NCI-H1092 treated with DMSO at 0.1 percent for 48 hours (cell line): ENCODE data around the gene AHSG.
"Not testable (repeated sequence)": the region's sequence is repeated elsewhere in the genome, so short reads cannot be mapped to it uniquely, and the experiment has no call there.

Source experiments
- DNase-seq: peaks from one replicate; lab custom pipeline; 2025; lab: John Stamatoyannopoulos, UW

The AHSG gene, protein sequence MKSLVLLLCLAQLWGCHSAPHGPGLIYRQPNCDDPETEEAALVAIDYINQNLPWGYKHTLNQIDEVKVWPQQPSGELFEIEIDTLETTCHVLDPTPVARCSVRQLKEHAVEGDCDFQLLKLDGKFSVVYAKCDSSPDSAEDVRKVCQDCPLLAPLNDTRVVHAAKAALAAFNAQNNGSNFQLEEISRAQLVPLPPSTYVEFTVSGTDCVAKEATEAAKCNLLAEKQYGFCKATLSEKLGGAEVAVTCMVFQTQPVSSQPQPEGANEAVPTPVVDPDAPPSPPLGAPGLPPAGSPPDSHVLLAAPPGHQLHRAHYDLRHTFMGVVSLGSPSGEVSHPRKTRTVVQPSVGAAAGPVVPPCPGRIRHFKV

DNA sequence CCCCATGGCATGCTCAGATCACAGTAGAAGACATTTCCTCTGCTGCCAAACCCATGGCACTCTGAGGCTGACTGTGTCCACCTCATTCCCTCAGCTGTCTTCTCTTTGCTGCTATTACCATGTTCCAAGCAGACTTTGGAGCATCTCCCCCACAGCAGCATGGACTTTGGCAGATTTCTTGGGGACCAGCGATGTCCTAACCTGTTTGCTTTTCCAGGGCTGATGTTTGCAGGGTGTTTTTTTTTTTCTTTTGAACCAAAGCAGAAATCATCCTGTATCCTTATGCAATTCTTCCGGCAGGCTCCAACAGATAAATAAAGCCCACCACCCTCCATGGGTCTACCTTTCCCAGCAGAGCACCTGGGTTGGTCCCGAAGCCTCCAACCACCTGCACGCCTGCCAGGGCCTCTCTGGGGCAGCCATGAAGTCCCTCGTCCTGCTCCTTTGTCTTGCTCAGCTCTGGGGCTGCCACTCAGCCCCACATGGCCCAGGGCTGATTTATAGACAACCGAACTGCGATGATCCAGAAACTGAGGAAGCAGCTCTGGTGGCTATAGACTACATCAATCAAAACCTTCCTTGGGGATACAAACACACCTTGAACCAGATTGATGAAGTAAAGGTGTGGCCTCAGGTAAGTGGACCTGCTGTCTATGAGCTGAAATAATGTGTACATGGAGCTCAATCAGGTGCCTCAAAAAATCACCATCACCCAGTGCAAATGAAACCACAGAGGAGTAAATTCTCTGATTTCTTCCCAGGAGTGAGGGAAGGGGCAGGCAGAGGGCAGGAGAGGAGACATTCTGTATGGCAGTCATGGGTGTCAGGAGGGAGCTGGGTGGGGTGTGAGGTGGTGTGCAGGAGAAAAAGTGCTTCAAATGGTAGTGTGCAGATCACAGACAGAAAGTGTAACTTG is at the start of gene AHSG:
TSS of gene AHSG (plus strand) at position 340 of the 916 bp plus-strand sequence. CDS start at position 422, 82 bp downstream.
- no peak for DNase-seq

DNA sequence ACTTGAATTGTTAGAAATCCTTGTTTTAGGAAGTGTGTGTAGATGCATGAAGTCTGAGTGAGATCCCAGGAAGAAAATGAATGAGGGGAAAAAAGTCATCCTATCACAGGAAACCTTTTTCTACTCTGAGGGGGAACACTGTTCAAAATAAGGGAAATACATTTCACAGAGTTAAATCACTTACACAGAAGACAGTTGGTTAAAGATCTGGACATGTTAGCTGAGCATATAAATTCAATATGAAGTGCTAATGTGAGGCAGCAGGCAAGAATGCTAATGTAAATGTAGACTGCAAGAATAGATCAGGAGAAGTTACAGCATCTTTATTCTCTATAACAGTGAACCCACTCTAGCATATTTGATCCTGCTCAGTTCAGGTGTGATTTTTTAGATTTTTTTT is 48.3 kb upstream of the AHSG start:
- DNase-seq: no peak

DNA sequence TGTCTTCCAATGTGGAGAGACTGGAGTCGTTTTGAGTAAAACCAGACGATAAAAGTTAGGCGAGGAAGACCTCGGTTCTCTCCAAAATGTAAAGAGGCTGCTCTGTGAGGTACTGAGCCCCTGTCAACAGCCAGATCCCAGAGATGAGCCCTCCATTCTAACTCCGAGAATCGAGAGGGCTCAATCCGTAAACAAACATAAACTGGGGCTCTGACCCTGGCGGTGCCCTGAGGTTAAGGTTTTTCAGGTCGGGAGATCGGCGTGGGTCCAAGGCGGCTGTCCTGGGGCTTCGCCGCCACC is 46.1 kb upstream of the AHSG start:
- DNase-seq: no peak

DNA sequence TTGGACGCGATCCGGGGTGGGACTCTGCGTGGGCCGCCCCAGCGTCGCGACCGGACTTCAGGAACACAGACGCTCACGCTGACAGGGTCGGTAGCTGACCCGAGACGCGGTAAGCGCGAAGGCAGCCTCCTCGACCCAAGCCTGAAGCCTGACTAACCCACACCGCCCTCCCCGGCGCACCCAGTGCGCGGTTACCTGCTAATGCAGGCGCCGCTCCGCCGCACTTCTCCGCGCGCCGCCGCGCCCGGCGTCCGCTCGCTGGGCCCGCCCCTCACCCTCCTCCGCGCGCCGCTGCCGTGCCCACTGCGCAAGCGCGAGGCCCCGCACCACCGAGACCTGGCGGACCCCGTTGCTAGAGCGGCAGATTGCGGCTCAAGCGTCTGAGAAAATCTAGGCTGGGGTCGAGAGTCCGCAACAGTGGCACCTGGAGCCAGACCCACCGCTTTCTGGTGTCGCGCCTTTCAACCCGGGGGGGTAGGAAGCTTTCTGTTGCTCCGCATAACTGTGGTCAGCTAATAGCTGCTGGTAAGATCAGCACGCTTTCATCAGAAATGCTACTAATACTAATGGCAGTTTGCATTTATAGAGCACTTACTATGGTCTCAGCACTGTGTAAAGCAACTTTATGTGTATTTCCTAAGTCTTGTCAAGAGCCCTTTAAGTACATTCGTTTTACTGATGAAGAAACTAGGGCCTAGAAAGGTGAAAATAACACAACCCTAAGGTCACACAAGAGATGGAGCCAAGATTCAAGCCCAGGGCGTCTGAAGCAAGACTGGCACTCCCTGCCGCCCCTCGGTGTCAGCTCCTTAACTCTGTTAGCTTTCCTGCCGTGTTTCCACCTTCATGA is 45.6 kb upstream of the AHSG start, which contains the start of gene TBCCD1:
TSS of gene TBCCD1 (minus strand) at position 268 of the 850 bp plus-strand sequence. CDS start 3,010 bp downstream, outside the sequence.
- peak; percentile 87 for DNase-seq

DNA sequence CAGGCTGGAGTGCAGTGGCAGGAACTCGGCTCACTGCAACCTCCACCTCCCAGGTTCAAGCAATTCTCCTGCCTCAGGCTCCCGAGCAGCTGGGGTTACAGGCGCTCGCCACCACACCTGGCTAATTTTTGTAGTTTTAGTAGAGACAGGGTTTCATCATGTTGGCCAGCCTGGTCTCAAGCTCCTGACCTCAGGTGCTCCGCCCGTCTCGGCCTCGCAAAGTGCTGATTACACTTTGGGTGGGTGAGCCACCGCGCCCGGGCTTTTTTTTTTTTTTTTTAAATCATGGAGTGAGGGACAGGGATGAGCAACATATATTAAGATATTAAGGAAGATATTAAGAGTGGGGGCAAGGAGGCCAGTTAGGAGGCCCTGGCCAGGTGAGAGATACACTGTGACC is 43.5 kb upstream of the AHSG start:
- not testable (repeated sequence) for DNase-seq

DNA sequence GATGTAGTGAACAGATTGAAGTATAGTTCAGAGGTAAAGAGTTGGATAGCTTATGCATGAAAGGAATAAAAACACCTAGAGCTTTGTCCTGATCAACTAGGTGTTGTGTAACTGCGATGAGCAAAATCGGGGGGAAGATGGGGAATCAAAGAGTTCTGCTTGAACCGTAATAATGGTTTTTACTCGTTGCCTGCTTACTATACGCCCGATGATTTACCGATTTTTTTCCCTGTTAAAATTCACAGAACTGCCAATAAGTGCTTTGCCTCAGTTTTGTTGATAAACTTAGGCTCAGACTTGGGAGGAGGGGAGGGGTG is 43.1 kb upstream of the AHSG start:
- no peak for DNase-seq

DNA sequence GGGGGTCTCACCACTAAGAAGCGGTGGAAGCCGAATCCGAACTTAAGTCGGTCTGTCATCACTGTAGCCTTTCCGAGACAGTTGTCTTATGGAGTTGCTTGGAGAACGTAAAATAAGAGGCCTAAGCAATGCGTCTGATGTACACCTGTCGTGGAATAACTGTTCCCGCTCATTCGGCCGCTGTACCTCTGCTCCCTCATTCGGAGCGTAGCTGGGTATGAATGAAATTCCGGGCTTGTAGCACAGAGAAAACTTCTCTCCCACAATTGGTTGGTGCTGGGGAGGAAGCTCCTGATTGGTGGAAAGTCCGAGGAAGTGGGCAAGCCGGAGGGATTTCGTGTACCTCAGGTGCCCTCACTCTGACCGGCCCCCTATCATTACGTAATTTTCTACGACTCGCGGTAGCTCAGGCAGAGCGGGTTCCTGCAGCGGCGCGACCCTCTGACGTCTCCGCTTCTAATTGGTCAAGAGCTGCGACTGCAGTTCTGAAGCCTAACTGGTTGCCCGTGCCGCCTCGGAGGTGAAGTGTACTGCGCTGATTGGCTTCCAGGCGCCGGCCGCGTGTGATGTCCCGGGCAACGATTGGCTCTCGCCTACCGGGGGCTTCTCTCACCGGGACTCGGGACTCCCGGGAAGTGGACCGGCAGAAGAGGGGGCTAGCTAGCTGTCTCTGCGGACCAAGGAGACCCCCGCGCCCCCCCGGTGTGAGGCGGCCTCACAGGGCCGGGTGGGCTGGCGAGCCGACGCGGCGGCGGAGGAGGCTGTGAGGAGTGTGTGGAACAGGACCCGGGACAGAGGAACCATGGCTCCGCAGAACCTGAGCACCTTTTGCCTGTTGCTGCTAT is 42.5 kb upstream of the AHSG start, which contains the start of gene DNAJB11:
TSS of gene DNAJB11 (plus strand) at position 625 of the 845 bp plus-strand sequence. CDS start at position 803, 178 bp downstream.
- peak; percentile 99 for DNase-seq

DNA sequence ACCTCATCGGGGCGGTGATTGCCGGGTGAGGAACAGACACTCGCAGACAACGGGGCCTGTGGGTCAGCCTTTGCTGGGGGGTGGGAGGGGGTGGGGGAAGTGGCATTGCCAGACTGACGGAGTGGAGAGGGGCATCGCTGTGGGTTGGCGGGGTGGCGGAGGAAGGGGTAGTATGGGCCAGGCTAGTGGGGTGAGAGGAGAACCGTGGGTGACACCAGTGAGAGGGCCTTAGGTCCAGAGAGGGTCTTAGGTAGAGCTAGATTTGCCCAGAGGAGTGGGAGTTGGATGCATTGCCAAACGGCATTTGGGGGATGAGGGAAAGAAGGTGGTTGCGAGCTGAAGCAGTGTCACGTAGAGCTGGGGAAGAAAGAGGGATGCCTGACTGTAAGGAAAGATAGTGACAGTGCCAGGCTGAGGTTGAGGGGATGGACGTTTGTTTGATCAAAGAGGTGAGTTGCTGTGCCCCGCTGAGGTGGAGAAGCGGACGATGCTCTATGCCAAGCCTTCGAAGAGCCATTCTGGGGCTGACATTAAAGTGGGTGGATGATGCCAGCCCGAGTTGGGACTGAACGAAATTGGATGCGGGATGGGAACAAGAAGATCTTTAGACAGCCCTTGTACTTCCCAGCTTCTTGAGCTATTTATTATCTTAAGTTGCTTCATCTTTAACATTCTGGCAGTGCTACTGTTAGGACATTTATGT is 41.8 kb upstream of the AHSG start:
- no peak for DNase-seq

DNA sequence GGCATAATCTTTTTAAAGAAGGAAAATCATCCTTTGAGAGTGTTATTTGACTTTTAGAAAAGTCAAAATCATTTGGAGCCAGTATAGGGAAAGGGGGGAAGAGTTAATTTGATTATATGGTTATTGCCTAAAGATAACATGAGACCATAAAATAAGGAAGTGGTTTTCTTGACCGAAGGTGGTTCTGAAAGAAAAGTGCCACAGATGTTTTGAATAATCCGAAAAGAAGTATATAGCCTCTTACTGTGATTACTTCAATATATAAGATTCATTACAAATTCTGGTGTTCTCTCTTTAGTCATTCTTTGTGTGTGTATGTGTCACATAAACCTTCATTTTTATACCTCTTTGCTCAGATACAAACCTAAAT is 41.2 kb upstream of the AHSG start:
- no peak for DNase-seq

DNA sequence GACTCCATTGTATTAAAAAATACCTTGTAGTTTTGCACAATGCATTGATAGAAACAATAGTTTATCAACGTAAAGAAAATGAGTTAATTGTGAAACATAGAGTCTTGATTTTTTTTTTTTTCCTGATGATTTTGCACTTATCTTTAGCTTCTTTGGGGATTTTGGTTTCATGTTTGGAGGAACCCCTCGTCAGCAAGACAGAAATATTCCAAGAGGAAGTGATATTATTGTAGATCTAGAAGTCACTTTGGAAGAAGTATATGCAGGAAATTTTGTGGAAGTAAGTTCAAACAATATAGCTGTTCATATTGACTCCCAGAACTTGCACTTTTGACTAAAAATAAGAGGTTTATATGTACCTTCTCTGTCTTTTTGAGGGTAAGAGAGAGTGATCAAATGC is 35.3 kb upstream of the AHSG start:
- no peak for DNase-seq

DNA sequence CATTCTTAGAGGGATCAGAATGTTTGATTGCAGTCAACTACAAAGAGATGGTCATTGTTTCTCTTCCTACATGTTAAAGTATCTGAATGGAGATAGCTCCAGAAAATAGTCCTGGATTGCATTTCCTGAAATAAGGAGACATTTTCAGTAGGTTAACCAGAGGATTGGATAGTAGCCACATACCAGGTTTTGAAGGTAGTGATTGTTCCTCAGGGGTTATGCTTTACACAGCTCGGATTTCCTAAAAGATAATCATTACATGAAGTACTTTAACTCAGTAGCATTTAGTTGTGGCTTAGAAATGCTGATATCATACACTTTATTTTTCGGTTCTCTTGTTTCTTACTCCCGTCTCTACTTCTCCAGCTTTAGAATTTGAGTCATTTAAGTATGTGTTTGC is 32.1 kb upstream of the AHSG start:
- no peak for DNase-seq

DNA sequence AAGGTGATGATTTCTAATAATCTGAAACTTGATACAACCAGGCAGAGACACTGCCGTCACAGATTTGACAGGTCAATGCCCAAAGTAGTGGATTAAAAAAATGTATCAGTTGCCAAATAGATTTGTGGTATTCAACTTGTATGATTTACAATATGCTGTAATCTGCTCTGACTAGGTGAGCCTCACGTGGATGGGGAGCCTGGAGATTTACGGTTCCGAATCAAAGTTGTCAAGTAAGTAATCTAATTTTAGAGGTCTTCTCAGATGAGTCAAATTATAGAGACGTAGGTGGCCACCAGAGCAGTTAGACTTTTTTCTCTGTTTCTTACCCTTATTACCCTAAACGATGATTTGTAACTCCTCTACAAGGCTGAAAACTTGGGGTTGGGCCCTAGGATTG is 30.3 kb upstream of the AHSG start:
- no peak for DNase-seq

DNA sequence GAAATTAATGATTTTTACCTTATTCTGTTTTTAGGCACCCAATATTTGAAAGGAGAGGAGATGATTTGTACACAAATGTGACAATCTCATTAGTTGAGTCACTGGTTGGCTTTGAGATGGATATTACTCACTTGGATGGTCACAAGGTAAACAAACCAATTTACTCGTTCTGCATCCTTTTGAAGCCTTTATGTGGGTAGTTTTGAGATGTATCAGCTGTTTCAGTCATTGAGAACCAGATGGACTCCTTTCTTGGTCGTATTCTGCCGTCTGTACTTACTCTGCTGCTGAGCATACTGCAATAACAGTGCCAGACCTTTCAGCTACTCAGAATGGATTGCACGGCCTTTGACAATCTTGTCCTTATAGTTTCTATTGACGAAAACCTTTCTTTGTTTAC is 29.0 kb upstream of the AHSG start:
- DNase-seq: no peak

DNA sequence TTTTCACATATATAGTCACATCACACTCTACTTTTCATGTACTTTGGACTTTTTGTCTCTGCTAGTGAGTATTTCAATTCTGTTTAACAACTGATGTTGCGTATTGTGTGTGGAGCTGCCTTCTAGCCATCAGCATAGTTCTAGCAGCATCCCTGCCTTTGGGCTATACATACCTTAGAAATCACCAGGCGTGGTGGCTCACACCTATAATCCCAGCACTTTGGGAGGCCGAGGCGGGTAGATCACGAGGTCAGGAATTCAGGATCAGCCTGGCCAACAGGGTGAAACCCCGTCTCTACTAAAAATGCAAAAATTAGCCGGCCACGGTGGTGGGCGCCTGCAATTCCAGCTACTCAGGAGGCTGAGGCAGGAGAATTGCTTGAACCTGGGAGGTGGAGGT is 26.6 kb upstream of the AHSG start:
- DNase-seq: not testable (repeated sequence)

DNA sequence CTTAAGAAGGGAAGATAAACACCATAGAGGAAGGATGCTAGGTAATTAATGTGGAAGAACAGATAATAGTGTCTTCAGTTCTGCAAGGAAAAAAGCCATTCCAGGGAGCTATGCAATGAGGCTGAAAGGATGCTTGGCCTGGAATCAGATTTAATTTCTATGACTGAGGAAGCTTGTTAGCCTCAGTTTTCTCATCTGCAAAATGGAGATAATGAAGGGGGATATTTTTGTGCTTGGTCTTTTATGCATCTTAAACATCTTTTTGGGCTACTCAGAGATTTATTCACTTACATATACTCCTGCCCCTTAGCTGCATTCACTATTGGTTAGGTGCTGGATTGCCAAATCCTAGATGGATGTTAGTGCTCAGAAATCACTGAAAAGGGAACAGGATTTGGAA is 25.7 kb upstream of the AHSG start:
- DNase-seq: no peak

DNA sequence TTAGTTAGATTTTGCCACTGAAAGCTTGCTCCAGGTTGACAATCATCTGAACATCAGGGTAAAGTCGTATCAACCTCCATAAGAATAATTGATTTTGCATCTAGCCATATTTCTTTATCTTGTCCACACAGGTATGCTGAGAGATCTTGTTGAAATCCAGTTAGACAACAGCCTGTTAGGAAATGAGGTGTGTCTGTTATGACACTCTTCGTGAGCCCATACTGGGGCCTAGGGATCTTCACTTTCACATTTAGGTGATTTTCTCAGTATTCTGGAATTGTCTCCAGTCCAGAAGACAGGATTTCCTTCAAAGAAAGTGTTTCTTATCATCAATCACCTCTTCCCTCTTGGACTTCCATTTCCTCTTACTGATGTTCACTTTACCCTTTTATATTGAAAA is 24.2 kb upstream of the AHSG start:
- DNase-seq: no peak

DNA sequence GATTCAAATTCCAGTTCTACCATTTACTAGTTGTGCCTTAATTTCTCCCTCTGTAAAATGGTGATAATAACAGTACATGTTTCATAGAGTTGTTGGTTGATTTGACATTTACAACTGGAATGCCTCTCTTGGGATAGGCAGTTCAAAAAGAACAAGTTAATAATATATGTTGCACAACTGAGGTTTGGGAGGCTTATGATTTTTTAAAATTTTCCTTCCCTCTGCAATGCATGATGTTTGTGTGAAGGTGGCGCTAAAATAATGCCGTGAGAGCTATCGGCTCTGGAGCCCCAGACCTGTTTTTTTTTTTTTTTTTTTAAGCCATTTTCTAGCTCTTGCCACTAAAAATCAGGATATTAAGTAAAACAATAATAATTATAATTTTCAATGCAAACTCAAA is 23.7 kb upstream of the AHSG start:
- no peak for DNase-seq

DNA sequence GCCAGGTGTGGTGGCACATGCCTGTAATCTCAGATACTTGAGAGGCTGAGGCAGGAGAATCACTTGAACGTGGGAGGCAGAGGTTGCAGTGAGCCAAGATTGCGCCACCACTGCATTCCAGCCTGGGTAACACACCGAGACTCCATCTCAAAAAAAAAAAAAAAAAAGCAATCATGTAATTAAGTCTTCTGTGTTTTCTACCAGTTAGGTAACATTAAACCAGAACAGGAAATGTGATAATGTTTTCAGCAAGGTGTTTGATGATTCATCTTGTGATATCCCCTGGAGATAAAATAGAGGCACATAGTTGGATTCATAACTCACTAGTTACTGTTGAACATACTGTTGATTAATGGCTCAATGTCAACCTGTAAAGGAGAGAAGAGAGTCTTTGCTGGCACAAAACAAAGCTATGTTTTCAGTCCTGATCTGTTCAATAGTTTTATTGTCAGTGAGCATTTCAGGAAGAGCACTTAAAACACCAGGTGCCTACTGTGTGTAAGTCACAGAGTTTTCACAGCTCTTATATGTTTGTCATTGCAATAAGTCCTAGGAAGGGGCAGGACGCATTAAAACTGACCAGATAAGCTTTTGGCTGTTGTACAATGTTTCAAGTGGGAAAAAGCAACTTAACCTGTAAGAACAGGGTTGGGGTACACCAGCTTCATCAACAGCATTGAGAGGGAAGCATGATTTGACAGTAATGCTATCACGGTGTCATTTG is 22.8 kb upstream of the AHSG start:
- no peak for DNase-seq

DNA sequence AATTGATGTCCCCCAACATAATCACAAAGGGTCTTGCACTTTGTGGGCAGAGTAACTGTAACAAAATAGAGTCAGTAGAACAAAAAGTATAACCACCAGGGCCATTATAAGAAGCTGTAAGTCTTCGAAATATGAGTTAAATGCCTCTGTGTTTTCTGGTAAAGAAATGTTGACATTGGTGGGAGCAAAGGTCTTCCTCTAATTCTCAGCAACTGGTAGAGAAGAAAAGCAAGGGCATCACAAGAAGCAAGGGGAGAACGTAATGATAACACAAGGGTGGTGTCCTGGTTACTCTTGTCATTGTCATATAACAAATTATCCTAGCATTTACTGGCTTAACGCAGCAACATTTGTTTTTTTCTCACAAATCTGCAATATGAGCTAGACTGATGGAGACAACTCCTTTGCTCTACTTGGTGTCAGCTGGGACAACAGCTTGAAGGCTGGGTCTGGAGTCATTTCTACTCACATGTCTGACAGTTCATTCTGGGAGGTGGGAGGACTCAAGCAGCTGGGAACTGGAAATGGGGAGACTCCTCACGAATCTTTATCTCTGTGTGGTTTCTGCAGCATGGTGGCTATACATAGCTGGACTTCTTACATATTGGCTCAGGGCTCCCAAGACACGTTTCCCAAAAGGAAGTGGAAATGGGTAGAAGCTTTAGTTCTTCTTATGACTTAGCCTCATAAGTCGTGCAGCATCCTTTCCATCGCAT is 22.1 kb upstream of the AHSG start:
- no peak for DNase-seq

DNA sequence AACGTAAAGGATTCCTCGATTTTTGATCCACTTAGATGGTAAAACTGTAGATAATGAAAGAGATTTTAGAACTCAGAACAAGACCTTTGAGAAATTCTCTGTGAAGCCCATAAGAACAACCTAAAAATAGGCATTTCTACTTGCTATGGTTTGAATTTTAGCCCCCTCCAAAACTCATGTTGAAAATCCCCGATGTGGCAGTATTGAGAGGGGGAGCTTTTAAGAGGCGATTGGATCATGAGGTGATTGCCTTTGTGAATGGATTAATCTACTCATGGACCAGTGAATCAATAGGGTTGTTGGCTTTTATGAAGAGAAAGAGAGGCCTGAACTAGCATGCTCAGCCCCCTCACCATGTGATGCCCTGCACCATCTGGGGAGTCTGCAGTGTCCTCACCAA is 20.2 kb upstream of the AHSG start:
- no peak for DNase-seq
